ENCODE results near the gene LMTK3.

The LMTK3 gene

DNA sequence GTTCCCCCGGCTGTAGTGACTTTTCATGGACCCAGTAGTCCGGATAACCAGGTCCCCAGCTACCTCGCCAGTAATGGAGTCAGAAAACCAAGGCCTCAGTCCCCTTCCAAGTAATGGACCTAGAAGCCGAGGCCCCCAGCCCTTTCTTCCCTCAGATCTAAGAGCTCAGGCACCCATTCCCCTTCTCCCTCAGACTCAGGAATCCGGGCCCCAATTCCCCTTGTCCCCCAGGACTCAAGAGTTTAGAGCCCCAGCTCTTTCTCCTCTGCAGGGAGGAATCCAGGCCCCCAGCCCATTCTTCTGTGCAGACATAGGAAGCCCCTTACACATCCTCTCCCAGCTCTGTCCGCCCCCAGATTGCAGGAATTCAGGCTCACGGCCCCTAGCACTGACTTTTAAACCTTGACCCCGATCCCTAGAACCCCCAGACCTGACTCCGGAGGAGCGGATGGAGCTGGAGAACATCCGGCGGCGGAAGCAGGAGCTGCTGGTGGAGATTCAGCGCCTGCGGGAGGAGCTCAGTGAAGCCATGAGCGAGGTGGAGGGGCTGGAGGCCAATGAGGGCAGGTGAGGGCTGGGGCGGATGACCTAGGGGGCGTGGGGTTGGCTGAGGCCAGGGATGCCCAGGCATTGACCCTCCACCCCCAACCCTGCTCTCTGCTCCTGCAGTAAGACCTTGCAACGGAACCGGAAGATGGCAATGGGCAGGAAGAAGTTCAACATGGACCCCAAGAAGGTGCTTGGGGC, 41.5 kb downstream of the LMTK3 start:
- no peak for DNase-seq

DNA sequence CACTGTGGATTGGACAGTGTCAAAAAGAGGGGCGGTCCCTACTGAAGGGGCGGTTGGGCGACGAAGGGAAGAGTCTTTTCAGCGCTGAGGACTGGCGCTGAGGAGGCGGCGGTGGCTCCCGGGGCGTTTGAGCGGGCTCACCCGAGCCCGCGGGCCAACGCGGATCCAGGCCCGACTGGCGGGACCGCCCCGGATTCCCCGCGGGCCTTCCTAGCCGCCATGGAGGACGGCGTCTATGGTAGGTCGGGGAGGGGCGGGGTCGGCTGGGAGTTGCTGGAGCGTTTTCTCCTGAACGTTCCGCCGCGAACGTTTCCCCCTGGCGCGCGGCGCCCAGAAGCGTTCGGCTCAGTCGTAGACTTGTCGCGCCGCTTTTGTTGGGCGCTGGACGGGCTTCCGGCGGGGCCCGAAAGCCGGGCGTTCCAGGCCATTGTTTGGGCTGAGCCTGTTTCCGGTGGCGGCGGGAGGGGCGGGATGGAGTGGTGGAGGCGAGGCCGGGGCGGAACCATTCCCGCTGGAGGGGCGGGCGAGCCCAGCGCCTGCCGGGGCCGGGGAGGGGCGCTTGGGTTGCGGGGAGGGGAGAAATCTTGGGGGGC, 42.2 kb downstream of the LMTK3 start, which contains the start of gene CYTH2:
CYTH2 (plus strand) TSS at position 81 of the 593 bp plus-strand sequence; CDS start at position 220, 139 bp downstream.
- DNase-seq, result peak; percentile 68

DNA sequence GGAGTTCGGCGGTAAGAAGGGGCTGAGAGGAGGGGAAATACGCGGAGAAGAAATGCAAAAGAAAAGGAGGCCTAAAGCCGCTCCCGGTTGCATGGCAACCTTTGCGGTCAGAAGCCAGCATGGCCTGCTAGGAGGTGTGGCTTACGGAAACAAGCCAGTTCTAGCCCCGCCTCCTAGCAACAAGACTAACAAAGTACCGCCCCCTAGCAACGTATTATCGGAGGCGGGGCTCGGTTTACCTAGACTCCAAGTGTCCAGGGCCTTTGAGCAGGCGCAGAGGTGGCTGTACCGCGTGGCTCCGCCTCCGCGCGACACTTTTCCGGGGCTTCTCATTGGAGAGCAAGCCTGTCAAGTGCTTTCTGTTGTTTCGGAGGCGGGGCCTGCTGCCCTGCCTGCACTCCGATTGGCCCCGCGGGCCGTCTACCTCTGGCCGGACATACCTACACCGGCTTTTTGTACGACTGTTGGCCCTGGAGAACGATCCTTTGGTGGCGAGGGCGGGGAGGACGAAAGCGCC, 42.8 kb downstream of the LMTK3 start:
- DNase-seq, result peak; percentile 98

DNA sequence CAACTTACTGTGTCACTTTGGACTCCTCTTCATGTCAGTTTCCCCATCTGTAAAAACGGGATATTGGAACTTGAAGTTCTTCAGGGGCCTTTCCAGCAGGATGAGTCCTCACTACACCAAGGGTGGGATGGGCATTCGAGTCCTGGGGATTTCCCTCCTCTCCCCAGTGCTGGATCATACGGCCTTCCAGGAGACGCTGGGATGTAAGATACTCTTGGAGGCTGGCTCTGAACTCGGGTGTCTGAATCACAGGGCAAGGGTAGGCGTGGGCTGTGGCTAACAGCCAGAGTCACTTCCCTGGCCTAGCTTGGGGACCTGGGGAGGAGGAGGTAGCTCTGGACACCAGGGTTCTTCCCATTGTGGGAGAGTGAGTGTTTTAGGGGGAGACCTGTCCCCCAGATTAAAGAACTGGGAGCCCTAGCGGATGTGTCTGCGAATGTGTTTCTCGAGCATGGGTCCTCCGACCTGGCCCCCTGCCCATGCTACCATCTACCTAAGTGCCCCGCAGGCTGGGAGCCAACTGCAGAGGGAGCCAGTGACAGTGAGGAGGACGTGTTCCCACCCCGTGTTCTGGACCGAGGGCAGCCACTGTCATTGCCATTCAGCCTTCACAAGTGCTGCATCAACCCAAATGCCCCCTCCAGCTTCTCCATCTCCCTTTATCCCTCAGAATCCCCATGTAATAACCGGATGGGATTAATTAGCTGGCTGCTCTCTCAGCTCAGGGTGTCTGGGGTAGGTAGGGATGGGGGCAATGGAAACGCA, 44.9 kb downstream of the LMTK3 start:
- DNase-seq, result no peak

DNA sequence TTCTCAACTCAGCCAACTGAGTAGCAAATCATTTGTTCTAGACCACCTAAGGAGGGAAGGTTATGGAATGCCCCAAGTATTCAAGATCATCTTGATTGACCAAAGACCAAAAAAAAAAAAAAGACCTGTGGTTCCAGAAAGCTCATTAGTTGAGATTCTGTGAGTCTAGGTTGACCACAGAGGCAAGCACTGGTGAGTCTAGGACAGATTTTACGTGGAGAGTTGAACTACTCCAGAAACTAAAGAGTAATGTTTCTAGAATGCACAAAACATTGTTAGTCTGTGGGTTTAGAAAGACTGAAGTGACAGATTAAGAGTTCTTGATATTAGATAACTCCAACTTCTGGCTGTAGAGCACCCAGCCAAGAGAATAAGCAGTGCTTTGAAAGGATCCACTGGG, 46.4 kb downstream of the LMTK3 start:
- DNase-seq, result no peak

DNA sequence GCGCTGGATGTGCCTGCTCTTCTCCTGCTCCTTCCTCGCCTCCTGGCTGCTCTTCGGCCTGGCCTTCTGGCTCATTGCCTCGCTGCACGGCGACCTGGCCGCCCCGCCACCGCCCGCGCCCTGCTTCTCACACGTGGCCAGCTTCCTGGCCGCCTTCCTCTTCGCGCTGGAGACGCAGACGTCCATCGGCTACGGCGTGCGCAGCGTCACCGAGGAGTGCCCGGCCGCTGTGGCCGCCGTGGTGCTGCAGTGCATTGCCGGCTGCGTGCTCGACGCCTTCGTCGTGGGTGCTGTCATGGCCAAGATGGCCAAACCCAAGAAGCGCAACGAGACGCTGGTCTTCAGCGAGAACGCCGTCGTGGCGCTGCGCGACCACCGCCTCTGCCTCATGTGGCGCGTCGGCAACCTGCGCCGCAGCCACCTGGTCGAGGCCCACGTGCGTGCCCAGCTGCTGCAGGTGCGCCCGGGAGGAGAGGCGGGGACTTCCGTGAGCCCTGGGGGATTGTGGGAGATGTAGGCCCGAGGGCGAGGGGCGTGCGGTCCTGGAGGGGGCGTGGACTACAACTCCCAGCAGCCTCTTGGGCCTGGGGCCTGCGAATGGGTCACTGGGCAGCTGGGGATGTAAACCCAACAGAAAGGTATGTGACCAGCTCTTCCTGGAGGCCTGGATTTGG, 49.5 kb downstream of the LMTK3 start:
- no peak for DNase-seq

DNA sequence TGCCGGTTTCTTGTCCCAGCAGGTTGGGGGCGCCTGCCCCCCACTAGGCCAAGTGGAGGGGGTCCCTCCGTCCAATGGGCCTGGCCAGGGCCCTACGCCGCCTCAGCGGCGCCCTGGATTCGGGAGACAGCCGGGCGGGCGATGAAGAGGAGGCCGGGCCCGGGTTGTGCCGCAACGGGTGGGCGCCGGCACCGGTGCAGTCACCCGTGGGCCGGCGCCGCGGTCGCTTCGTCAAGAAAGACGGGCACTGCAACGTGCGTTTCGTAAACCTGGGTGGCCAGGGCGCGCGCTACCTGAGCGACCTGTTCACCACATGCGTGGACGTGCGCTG, 50.0 kb downstream of the LMTK3 start:
- no peak for DNase-seq

DNA sequence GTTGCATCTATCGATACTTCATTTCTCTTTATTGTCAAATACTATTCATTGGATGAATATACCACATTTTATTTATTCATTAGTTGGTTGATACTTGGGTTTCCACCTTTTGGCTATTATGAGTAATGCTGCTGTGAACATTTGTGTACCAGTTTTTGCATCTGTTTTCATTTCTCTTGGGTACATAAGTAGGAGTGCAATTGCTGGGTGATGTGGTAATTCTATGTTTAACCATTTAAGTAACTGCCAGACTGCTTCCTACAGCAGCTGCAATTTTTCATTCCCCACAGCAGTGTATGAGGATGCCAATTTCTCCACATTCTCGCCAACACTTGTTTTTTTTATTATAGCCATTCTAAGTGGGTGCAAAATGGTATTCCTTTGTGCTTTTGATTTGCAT, 53.6 kb downstream of the LMTK3 start:
- DNase-seq, result no peak

DNA sequence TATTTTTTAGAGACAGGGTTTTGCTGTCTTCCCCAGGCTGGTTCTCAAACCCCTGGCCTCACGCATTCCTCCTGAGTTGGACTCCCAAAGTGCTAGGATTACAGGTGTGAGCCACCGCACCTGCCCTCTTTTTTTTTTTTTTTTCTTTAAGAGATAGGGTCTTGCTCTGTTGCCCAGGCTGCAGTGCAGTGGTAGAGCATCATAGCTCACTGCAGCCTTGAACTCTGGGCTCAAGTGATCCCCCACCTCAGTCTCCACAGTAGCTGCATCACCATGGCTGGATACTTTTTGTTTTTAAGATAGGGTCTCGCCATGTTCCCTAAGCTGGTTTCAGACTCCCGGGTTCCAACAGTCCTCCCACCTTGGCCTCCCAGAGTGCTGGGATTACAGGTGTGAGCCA, 54.8 kb downstream of the LMTK3 start:
- DNase-seq, result no peak

DNA sequence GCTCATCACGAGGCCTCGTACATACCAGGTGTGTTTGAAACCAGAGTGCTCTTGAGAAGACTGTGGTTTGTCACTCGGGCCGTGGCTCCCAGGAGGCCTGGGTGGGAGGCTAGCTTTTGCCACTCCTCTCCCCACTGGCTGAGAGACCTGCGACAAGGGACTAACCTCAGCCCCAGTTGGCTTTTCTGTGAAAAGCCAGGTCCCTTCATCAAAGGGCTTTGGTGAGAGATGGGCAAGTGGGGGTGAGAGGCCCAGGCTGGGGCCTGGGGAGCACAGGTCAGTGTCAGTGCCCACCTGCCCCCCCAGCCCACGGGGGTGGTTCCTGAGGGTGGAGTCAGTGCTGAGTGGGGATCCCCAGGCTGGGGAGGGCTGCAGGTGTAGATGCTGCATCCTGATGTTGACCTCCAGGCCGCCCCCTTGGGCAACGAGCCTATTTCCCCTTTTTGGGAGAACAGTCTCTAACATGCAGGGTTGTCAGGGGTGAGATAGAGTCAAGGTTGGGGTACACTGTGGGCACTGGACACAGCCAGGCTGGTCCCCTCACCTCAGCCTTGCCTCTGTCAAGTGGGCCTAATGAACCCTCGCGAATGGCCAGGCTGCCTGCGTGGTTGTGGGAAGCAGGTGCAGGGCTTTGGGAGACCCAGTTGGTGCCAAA, 55.6 kb downstream of the LMTK3 start:
- DNase-seq, result no peak

DNA sequence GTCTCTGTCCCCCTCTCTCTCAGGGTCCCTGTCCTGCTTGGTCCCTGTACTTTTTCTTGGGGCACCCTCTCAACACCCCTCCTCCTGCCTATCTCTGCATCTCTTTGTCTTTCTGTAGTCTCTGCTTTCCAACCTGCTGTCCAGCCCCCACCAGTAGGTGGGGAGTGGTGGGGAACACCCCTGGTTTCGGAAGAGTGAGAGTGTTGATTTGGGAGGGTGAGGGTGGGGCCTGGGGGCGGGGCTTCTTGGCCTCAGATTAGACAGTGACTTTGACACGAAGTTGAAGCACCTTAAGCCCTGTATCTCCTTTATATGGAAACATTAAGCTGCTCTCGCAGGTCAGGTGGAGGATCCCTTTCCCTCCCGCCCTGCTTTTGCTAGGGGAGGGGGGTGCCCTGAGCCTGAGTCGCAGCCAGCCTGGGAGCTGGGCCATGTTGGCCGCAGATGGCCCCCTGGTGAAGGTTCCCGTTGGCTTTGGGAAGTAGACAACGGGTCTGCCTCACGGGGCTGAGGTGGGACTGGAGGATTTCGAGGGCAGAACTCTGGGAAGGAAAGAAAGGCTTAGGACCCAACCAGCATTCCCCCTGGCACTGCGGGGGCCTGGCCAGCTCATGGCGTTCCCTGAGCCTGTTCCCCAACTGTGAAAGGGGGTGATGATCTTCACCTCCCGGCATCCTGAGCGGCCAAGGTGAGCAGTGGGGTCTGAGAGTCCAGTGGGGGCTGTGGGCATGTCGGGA, 56.3 kb downstream of the LMTK3 start, which contains the start of gene KCNJ14:
KCNJ14 (plus strand) TSS at position 404 of the 737 bp plus-strand sequence. CDS start 6,151 bp downstream, outside the sequence.
- DNase-seq, result no peak

DNA sequence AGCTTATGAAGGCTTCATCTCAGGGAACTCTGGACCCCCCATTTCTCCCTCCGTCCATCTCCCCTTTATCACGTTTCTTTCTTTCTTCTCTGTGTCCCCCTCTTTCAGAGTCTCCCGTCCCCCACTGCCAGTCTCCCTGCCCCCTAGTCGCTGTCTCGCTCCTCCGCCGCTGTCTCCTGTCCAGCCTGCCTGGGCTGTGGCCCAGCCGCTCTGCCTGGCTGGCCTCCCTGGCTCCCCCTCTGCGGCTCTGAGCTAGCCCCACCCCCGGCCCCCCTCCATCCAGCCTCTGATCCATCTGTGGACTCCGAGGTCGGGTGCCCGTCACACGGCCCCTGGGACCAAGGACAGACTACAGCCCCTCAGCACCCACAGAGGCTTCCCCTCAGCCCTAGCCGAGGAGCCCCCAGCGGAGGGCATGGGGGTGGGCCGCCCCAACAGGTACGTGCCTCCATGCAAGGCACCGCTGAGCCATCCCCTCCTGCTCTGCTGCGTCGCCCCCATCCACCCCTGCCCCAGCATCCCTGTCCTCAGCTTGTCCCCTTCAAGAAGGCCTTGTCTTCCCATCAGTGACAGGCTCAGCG, 57.4 kb downstream of the LMTK3 start:
- DNase-seq, result no peak

DNA sequence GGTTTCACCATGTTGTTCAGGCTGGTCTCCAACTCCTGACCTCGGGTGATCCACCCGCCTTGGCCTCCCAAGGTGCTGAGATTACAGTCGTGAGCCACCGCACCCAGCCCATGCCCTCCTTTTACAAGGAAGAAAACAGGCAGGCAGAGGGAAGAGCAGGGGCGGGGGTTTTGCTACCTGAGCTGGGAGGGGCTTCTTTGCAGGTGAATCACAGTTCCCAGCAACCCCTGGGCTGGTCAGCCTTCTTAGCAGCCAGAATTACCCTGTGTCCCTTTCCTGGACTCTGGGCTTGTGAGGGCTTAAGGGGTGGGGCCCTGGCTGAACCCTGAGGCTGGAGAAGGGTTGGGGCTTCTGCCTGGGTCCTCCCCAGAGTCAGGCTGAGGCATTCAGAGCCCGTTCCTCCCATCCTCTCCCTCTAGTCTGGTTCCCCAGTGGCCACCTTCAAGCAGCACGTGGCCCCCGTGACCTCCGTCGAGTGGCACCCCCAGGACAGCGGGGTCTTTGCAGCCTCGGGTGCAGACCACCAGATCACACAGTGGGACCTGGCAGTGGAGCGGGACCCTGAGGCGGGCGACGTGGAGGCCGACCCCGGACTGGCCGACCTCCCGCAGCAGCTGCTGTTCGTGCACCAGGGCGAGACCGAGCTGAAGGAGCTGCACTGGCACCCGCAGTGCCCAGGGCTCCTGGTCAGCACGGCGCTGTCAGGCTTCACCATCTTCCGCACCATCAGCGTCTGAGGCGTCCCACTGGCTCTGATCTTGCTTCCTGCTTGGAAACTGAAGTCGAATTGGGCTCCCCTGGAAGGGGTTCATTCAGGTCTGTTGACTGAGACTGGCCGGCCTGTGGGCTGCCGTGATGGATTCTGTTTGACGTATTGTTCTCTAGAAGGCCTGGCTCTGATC, 59.1 kb downstream of the LMTK3 start:
- no peak for DNase-seq

DNA sequence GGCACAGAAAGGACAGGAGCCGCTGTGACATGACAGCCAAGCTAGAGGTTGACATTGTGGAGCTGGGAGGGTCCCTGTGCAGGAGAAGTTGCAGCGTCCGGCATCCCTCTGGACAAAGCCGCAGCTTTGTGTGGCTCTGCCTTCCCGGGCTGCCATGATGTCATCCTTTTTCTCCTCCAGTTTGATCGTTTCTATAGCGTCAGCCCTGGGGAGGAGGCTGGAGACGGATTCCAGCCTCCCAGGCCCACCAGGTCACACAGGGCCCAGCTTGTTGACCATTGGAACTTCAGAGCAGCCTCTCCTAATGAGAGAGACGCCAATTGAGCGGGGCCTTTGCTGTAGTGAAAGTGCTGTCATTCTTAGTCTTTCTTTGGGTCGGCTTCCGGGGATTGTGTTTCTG, 60.0 kb downstream of the LMTK3 start:
- DNase-seq, result no peak

DNA sequence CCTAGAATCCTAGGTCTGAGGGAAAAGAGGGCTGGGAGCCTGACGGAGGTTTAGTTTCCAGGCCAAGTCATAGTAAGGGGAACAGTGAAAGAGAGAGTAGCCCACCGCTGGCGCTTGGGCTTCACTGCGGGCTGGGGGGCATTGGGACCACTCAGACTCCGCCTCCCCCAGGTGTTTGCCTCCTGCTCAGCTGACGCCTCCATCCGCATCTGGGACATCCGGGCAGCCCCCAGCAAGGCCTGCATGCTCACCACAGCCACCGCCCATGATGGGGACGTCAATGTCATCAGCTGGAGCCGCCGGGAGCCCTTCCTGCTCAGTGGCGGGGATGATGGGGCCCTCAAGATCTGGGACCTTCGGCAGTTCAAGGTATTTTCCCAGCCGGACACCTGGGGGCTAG, 60.8 kb downstream of the LMTK3 start:
- DNase-seq, result no peak

DNA sequence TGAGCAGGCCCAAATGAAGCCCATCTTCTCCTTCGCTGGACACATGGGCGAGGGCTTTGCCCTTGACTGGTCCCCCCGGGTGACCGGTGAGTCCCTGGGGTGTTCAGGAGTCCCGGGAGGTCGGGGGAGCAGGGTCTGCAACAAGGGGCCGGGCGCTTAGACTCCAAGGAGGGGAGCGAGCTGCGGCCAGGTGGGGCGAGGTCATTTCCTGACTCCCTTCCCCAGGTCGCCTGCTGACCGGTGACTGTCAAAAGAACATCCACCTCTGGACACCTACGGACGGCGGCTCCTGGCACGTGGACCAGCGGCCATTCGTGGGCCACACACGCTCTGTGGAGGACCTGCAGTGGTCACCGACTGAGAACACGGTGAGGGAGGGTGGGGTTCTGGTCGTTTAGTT, 61.2 kb downstream of the LMTK3 start:
- DNase-seq, result no peak

DNA sequence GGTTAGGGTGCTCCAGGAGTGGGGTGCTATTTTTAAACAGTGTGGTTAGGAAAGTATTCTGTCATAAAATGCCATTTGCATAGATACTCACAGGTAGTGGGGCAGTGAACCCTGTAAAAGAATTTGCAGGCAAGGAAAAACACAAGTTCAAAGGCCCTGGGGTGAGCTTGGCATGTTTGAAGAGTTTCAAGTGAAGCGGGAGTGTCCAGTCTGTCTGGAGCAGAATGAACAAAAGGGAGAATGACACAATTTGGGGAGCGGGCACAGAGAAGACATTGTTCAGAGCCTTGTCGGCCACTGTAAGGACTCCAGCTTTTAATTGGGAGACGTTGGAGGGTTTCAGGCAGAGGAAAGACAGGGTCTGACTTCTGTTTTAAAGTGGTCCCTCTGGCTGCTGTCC, 63.1 kb downstream of the LMTK3 start:
- DNase-seq, result no peak

DNA sequence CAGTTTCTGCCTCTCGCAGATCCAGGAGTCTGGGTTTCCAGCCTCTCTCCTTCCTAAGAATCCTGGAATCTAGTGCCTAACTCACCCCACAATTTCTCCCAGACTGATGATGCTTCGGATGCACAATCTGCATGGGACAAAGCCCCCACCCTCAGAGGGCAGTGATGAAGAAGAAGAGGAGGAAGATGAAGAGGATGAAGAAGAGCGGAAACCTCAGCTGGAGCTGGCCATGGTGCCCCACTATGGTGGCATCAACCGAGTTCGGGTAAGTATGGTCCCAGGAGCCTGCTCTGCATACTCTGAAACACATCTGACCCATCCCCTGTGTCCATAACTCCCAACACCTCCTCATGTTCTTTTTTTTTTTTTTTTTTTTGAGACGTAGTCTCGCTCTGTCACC, 65.1 kb downstream of the LMTK3 start:
- no peak for DNase-seq

DNA sequence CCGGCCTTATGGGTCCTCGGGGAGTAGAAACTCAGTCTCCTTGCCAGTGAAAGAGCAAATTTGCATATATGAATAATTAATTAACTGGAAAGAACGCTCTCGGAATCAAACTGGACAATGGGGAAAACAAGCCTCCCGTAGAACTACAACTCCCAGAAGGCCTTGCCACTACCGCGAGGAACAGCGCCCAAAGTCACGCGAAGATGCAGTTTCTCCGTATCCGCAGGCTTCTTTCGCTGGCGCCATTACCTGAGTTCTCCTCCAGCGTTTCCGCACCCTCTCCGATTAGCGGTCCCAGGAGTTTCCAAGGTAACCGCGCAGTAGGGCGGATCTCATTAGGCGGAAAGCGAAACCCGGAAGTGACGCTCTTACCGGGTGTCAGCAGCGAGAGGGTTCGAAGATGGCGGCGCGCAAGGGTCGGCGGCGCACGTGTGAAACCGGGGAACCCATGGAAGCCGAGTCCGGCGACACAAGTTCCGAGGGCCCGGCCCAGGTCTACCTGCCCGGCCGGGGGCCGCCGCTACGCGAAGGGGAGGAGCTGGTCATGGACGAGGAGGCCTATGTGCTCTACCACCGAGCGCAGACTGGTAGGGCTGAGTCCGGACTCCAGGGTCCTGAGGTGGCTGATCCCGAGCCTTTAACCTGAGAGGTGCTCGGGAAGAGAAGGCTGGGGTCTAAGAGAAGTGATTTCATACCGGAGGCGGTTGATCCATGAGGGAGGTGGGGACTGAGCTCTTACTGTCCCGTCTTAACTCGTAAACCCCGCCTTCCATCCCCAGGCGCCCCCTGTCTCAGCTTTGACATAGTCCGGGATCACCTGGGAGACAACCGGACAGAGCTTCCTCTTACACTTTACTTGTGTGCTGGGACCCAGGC, 65.8 kb downstream of the LMTK3 start, which contains the start of gene GRWD1:
GRWD1 (plus strand) TSS at position 378 of the 876 bp plus-strand sequence; CDS start at position 401, 23 bp downstream.
- DNase-seq, result peak; percentile 91
